ENCODE measurements around the gene SPTBN5. TPM values are rescaled to one million over a fixed set of nuclear protein-coding genes. Genes with fewer than 3 reads are reported as not detected.

The SPTBN5 gene
- total RNA-seq, 1 experiment from 2014 or later: 0.64 TPM

GRCh38 chr15:41892621-41893421, 1.0 kb downstream of the SPTBN5 start:
- intact Hi-C loops (cut with micrococcal nuclease; ENCODE audit: unreplicated experiment): no loop called here
- CTCF ChIA-PET: interaction anchor here (0.6 kb wide), 1 partner anchor 10 kb away, joined by 3 read pairs; no protein-coding TSS in a partner anchor
- TF ChIP-seq CTCF (IDR thresholded peaks at IDR 0.05; ENCODE audit: unreplicated experiment): no peak
- H3K27me3 Mint-ChIP-seq (ENCODE audit: unreplicated experiment): no peaks in the 10 kb centered on the region
- H3K27ac Mint-ChIP-seq (ENCODE audit: unreplicated experiment): no peak overlapping the region
- H3K4me1 Mint-ChIP-seq (ENCODE audit: low read depth, unreplicated experiment): no peaks in the 10 kb centered on the region
- DNase-seq: no peak
- H3K9me3 Mint-ChIP-seq (ENCODE audit: low read depth, unreplicated experiment): no peaks in the 10 kb centered on the region
- no TSS peak for BruUV-seq (replicated peaks)
- H3K36me3 Mint-ChIP-seq (ENCODE audit: insufficient read depth, unreplicated experiment): peaks cover 7% of the 10 kb centered on the region
- H3K4me3 Mint-ChIP-seq (ENCODE audit: low read depth, unreplicated experiment): no peak overlapping the region

GRCh38 chr15:41891946-41892345, 1.9 kb downstream of the SPTBN5 start:
- DNase-seq: no peak
- Mint-ChIP-seq H3K27me3 (ENCODE audit: unreplicated experiment) (no peaks in the 10 kb centered on the region), H3K27ac (ENCODE audit: unreplicated experiment) (no peak overlapping the region), H3K4me1 (ENCODE audit: low read depth, unreplicated experiment) (no peaks in the 10 kb centered on the region), H3K9me3 (ENCODE audit: low read depth, unreplicated experiment) (no peaks in the 10 kb centered on the region), H3K36me3 (ENCODE audit: insufficient read depth, unreplicated experiment) (peaks cover 7% of the 10 kb centered on the region), H3K4me3 (ENCODE audit: low read depth, unreplicated experiment) (no peak overlapping the region)
- no peak for TF ChIP-seq CTCF (IDR thresholded peaks at IDR 0.05; ENCODE audit: unreplicated experiment)
- CTCF ChIA-PET: no interaction called here
- no TSS peak for BruUV-seq (replicated peaks)
- intact Hi-C loops (cut with micrococcal nuclease; ENCODE audit: unreplicated experiment): no loop called here

- no peak overlapping the region for H3K27ac Mint-ChIP-seq (ENCODE audit: unreplicated experiment)
- no peak for DNase-seq
- peaks cover 7% of the 10 kb centered on the region for H3K36me3 Mint-ChIP-seq (ENCODE audit: insufficient read depth, unreplicated experiment)
- no peak for TF ChIP-seq CTCF (IDR thresholded peaks at IDR 0.05; ENCODE audit: unreplicated experiment)
- no peaks in the 10 kb centered on the region for H3K9me3 Mint-ChIP-seq (ENCODE audit: low read depth, unreplicated experiment)
- CTCF ChIA-PET: no interaction called here
- H3K4me1 Mint-ChIP-seq (ENCODE audit: low read depth, unreplicated experiment): no peaks in the 10 kb centered on the region
- H3K4me3 Mint-ChIP-seq (ENCODE audit: low read depth, unreplicated experiment): no peak overlapping the region
- no peaks in the 10 kb centered on the region for H3K27me3 Mint-ChIP-seq (ENCODE audit: unreplicated experiment)
- intact Hi-C loops (cut with micrococcal nuclease; ENCODE audit: unreplicated experiment): no loop called here
- no TSS peak for BruUV-seq (replicated peaks)
These were observed 2.6 kb downstream of the SPTBN5 start for GRCh38 chr15:41891226-41891625.

GRCh38 chr15:41890050-41890690, 3.7 kb downstream of the SPTBN5 start:
- intact Hi-C loops (cut with micrococcal nuclease; ENCODE audit: unreplicated experiment): no loop called here
- CTCF ChIA-PET: no interaction called here
- Mint-ChIP-seq H3K36me3 (ENCODE audit: insufficient read depth, unreplicated experiment) (peaks cover 4% of the 10 kb centered on the region), H3K9me3 (ENCODE audit: low read depth, unreplicated experiment) (no peaks in the 10 kb centered on the region), H3K4me1 (ENCODE audit: low read depth, unreplicated experiment) (no peaks in the 10 kb centered on the region), H3K4me3 (ENCODE audit: low read depth, unreplicated experiment) (no peak overlapping the region), H3K27me3 (ENCODE audit: unreplicated experiment) (no peaks in the 10 kb centered on the region), H3K27ac (ENCODE audit: unreplicated experiment) (no peak overlapping the region)
- BruUV-seq (replicated peaks): no TSS peak
- no peak for TF ChIP-seq CTCF (IDR thresholded peaks at IDR 0.05; ENCODE audit: unreplicated experiment)
- no peak for DNase-seq
